Placental pericyte (primary cell): ENCODE data around the gene CHP2. TPM values are rescaled to one million over a fixed set of nuclear protein-coding genes. Genes with fewer than 3 reads are reported as not detected.

ENCODE experiments used
- total RNA-seq: library from RNA; depleted of rRNA; stranded (reverse); fragments of >200 nt; gene quantifications from 2 replicates; pipeline ENCODE4 v1.2.3, GENCODE V29; 2012

Gene CHP2
- not detected in 2 replicates for total RNA-seq

DNA sequence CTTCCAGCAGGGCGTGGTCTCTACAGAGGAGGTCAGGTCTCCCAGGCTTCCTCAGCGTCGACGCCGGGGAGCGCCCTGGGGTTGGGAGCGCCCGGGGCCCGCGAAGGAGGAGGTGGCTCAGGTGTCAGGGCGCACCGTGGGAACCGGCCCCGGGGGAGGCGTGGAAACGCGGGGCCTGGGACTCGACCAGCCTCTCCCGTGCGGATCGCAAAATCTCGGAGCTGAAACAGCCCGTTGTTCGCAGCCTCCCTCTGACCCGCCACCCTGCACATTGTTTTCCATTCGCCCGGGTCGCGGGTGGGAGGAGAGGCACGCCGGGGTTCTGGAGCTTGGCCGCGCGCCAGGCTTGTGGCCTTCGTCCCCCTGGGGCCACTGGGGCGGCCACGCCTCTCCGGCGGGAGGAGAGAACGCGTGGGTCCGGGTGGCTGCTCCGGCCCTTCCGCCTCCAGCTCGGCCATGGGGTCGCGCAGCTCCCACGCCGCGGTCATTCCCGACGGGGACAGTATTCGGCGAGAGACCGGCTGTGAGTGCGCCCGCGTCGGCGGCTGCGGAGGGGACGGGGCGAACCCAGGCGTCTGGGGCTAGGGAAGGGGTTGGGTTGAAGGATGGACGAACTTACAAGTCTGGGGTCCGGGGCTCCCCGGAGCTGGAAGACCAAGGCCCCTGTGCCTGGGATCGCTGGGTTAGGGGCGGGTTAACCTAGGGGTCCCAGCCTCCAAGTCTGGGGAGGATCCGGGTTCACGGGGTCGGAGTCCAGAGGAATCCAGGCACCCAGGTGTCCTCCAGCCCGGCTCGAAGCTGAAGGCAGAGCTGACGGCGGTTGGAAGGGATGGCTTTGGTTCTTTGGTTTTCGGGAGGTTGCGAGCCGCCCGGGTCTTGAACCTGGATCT lies at the start of gene CHP2:
CHP2 (plus strand) TSS at position 433 of the 890 bp plus-strand sequence; CDS start at position 457, 24 bp downstream.

DNA sequence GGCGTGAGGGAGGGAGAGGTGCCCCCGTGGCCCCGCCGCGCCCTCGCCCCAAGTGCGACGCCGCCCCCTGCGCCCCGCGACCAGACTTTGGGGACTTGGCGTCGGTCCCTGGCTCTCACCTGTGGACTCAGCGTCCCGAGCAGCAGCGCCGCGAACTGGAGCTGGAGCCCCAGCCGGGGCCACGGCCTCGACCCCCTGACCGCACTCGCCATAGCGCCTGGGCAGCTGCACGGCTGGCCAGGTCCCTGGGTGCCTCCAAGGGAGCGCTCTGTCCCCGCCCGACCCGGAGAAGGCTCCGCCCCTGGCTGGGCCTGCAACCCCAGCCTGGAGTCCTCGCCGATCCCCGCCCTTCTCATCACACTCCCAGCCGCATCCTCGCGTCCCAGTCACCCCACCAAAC lies 41.9 kb upstream of the CHP2 start, which contains the start of gene ERN2:
ERN2 (minus strand) TSS at position 247 of the 400 bp plus-strand sequence; CDS start at position 212, 35 bp downstream.

Other genes starting within 250 kb of the CHP2 start
- 19.8 and 28.2 TPM in 2 replicates for gene GGA2, start 244.5 kb upstream of the CHP2 start, total RNA-seq
- 48.8 and 55.3 TPM in 2 replicates for gene EARS2, start 197.7 kb upstream of the CHP2 start, total RNA-seq
- gene UBFD1, start 197.3 kb upstream of the CHP2 start, total RNA-seq: 56.5 and 116 TPM in 2 replicates
- gene NDUFAB1, start 158.7 kb upstream of the CHP2 start, total RNA-seq: 58.4 and 92.8 TPM in 2 replicates
- 13.3 and 22.6 TPM in 2 replicates for gene PALB2, start 113.7 kb upstream of the CHP2 start, total RNA-seq
- gene DCTN5, start 113.6 kb upstream of the CHP2 start, total RNA-seq: 51.4 and 59.7 TPM in 2 replicates
- gene PLK1, start 76.1 kb upstream of the CHP2 start, total RNA-seq: 2.0 and 70.7 TPM in 2 replicates
- not detected in 2 replicates for gene ERN2, start 41.8 kb upstream of the CHP2 start, total RNA-seq
- gene PRKCB, start 81.0 kb downstream of the CHP2 start, total RNA-seq: not detected in 2 replicates